Measurements from ENCODE around the gene TLE3.

TLE3 gene

GRCh38 chr15:69999392-70000085 is 98.2 kb downstream of the TLE3 start:
- DNase-seq, result no peak

GRCh38 chr15:69998541-69999391 is 99.0 kb downstream of the TLE3 start:
- DNase-seq, result no peak

- DNase-seq, result peak; percentile 71
Observed at GRCh38 chr15:69997813-69998212, 99.9 kb downstream of the TLE3 start.

Measured in fibroblast of skin of back (primary cell).